Measurements from ENCODE around the gene AKAP7.

DNA sequence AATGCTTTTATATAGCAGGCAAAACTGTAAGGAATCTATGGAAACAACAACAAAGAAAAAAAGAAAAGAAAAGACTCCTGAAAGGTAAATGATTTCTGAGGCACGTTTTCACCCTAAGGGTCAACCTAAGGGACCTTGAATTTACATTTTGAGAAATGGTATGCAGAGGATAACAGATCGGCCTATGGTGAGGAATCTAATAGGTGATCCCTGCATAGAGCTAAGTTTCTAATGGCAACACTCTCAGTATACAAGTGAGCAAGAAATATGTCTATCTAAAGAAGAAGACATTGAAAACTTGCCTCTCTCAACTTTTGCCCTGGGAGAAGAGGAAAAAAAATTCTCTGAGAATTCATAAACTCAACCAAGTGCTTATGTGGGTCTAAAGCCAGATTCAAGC is 18.9 kb upstream of the AKAP7 start:
- TF ChIP-seq ZBTB17 (tag by site-specific recombination; IDR thresholded peaks at IDR 0.05) (no peak), KLF1 (tag by site-specific recombination; IDR thresholded peaks at IDR 0.05) (no peak), ZNF423 (tag by site-specific recombination; IDR thresholded peaks at IDR 0.05) (no peak), ZNF138 (tag by site-specific recombination; IDR thresholded peaks at IDR 0.05; ENCODE audit: borderline replicate concordance) (no peak), EGR2 (tag by site-specific recombination; IDR thresholded peaks at IDR 0.05; ENCODE audit: low read depth) (no peak), ZNF23 (tag by site-specific recombination; IDR thresholded peaks at IDR 0.05; ENCODE audit: borderline replicate concordance) (no peak), ZNF24 (tag by site-specific recombination; IDR thresholded peaks at IDR 0.05) (no peak)
- TF ChIP-seq, protein P1, sequence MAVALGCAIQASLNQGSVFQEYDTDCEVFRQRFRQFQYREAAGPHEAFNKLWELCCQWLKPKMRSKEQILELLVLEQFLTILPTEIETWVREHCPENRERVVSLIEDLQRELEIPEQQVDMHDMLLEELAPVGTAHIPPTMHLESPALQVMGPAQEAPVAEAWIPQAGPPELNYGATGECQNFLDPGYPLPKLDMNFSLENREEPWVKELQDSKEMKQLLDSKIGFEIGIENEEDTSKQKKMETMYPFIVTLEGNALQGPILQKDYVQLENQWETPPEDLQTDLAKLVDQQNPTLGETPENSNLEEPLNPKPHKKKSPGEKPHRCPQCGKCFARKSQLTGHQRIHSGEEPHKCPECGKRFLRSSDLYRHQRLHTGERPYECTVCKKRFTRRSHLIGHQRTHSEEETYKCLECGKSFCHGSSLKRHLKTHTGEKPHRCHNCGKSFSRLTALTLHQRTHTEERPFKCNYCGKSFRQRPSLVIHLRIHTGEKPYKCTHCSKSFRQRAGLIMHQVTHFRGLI (tag by site-specific recombination; IDR thresholded peaks at IDR 0.05) = no peak
- TF ChIP-seq, protein P2, sequence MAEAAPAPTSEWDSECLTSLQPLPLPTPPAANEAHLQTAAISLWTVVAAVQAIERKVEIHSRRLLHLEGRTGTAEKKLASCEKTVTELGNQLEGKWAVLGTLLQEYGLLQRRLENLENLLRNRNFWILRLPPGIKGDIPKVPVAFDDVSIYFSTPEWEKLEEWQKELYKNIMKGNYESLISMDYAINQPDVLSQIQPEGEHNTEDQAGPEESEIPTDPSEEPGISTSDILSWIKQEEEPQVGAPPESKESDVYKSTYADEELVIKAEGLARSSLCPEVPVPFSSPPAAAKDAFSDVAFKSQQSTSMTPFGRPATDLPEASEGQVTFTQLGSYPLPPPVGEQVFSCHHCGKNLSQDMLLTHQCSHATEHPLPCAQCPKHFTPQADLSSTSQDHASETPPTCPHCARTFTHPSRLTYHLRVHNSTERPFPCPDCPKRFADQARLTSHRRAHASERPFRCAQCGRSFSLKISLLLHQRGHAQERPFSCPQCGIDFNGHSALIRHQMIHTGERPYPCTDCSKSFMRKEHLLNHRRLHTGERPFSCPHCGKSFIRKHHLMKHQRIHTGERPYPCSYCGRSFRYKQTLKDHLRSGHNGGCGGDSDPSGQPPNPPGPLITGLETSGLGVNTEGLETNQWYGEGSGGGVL (tag by site-specific recombination; IDR thresholded peaks at IDR 0.05) = no peak
- TF ChIP-seq, protein P3, sequence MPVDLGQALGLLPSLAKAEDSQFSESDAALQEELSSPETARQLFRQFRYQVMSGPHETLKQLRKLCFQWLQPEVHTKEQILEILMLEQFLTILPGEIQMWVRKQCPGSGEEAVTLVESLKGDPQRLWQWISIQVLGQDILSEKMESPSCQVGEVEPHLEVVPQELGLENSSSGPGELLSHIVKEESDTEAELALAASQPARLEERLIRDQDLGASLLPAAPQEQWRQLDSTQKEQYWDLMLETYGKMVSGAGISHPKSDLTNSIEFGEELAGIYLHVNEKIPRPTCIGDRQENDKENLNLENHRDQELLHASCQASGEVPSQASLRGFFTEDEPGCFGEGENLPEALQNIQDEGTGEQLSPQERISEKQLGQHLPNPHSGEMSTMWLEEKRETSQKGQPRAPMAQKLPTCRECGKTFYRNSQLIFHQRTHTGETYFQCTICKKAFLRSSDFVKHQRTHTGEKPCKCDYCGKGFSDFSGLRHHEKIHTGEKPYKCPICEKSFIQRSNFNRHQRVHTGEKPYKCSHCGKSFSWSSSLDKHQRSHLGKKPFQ (tag by site-specific recombination; IDR thresholded peaks at IDR 0.05) = no peak
- TF ChIP-seq, protein P4, sequence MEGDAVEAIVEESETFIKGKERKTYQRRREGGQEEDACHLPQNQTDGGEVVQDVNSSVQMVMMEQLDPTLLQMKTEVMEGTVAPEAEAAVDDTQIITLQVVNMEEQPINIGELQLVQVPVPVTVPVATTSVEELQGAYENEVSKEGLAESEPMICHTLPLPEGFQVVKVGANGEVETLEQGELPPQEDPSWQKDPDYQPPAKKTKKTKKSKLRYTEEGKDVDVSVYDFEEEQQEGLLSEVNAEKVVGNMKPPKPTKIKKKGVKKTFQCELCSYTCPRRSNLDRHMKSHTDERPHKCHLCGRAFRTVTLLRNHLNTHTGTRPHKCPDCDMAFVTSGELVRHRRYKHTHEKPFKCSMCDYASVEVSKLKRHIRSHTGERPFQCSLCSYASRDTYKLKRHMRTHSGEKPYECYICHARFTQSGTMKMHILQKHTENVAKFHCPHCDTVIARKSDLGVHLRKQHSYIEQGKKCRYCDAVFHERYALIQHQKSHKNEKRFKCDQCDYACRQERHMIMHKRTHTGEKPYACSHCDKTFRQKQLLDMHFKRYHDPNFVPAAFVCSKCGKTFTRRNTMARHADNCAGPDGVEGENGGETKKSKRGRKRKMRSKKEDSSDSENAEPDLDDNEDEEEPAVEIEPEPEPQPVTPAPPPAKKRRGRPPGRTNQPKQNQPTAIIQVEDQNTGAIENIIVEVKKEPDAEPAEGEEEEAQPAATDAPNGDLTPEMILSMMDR (tag by site-specific recombination; IDR thresholded peaks at IDR 0.05) = no peak
- TF ChIP-seq, protein P5, sequence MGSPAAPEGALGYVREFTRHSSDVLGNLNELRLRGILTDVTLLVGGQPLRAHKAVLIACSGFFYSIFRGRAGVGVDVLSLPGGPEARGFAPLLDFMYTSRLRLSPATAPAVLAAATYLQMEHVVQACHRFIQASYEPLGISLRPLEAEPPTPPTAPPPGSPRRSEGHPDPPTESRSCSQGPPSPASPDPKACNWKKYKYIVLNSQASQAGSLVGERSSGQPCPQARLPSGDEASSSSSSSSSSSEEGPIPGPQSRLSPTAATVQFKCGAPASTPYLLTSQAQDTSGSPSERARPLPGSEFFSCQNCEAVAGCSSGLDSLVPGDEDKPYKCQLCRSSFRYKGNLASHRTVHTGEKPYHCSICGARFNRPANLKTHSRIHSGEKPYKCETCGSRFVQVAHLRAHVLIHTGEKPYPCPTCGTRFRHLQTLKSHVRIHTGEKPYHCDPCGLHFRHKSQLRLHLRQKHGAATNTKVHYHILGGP (tag by site-specific recombination; IDR thresholded peaks at IDR 0.05) = no peak
